ENCODE results near the gene THAP4.

GRCh38 chr2:241540771-241541561 lies 96.0 kb downstream of the THAP4 start:
- no peak for TF ChIP-seq CTCF (conservative IDR thresholded peaks at IDR 0.05)
- TF ChIP-seq EZH2 (IDR thresholded peaks at IDR 0.05; ENCODE audit: low read depth): no peak

All from PC-9 (cell line).